ENCODE results near the gene CHST7. TPM values are rescaled to one million over a fixed set of nuclear protein-coding genes. Genes with fewer than 3 reads are reported as not detected.

CHST7 gene
- total and polyA plus RNA-seq, 2 donors (not counting 1 experiment from before 2014, with no cell fraction given), result 3.7 to 11.2 TPM

DNA sequence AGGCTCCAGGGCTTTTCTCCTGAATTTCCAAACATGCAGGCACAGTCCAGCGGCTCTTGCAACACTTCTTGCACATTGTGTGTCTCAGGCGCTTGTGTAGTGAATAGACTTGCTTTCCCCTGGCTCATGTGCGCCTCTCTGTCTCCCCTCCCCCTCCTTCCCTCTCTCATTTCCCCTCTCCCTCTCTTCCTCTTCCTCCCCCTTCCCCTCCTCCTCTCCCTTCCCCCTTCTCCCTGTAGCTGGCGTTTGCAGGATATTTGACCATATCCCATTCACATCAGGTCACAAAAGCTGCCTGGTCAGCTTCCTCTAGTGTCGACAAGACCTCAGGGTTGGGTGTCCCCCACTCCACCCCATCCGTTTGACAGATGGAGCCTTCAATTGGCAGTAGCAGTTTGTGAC lies 2.4 kb downstream of the CHST7 start:
- no peaks in the 10 kb centered on the region for H3K36me3 ChIP-seq (ENCODE audit: control insufficient read depth, insufficient read depth, low read length)
- H3K27ac ChIP-seq (ENCODE audit: insufficient read depth, low read length), result no peak overlapping the region
- no peaks in the 10 kb centered on the region for H3K27me3 ChIP-seq (ENCODE audit: control insufficient read depth, insufficient read depth, low read length)
- peak; percentile 40 to 70 for DNase-seq (ENCODE audit: low read depth in 2 of 2)
- H3K9ac ChIP-seq (ENCODE audit: insufficient read depth, low read length), result no peak overlapping the region
- H3K4me3 ChIP-seq (replicated peaks in 1 of 4; ENCODE audit: control extremely low read depth in 1 of 4, insufficient read depth in 1 of 4, low read depth in 3 of 4, low read length in 4 of 4), result peak overlapping the region; percentile 45 to 77 (median 56)
- H3K79me2 ChIP-seq (ENCODE audit: control insufficient read depth, insufficient read depth, low read length), result peaks cover 7% of the 10 kb centered on the region
- no peaks in the 10 kb centered on the region for H4K20me1 ChIP-seq (ENCODE audit: control insufficient read depth, extremely low read depth, insufficient read depth, low read length)
- H2AFZ ChIP-seq (ENCODE audit: low read length), result no peak overlapping the region
- no peaks in the 10 kb centered on the region for H3K9me3 ChIP-seq (ENCODE audit: control insufficient read depth, insufficient read depth, low read depth, low read length)
- no peaks in the 10 kb centered on the region for H3K4me1 ChIP-seq (ENCODE audit: control insufficient read depth, extremely low read depth, insufficient read depth, low read length)
- TF ChIP-seq EZH2 (IDR thresholded peaks at IDR 0.05; ENCODE audit: low read length, missing control alignments), result no peak
- TF ChIP-seq CTCF (conservative IDR thresholded peaks at IDR 0.05 in 1 of 2, IDR thresholded peaks at IDR 0.05 in 1 of 2; ENCODE audit: low read depth in 1 of 2, low read length in 2 of 2), result no peak
- peak overlapping the region; percentile 68 for H3K4me2 ChIP-seq (ENCODE audit: extremely low read depth, insufficient read depth, low read length)

DNA sequence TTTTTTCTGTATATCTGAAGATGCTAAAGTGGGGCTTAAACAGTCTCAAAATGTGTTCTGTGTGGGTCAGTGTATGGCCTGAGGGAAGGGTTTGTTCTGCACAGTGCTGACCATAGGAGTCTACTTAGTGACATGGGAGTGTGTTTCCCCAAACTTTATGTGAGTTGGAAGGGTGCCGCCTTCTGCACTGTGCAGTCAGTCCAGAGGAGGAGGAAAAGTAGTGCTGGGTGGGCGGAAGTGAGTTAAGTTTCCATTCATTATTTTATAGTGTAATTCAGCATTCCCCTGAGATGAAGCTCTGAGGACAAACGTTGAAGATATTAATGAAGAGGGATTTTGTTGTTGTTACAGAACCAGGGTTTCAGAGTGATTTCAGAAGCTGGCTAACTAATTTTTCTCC lies 2.9 kb downstream of the CHST7 start:
- H3K4me1 ChIP-seq (ENCODE audit: control insufficient read depth, extremely low read depth, insufficient read depth, low read length), result no peaks in the 10 kb centered on the region
- no peaks in the 10 kb centered on the region for H3K27me3 ChIP-seq (ENCODE audit: control insufficient read depth, insufficient read depth, low read length)
- H3K27ac ChIP-seq (ENCODE audit: insufficient read depth, low read length), result peak overlapping the region; percentile 14
- H3K36me3 ChIP-seq (ENCODE audit: control insufficient read depth, insufficient read depth, low read length), result no peaks in the 10 kb centered on the region
- DNase-seq (ENCODE audit: low read depth in 2 of 2), result peak; percentile 29 to 39
- H3K79me2 ChIP-seq (ENCODE audit: control insufficient read depth, insufficient read depth, low read length), result peaks cover 7% of the 10 kb centered on the region
- peak overlapping the region; percentile 68 for H3K4me2 ChIP-seq (ENCODE audit: extremely low read depth, insufficient read depth, low read length)
- no peaks in the 10 kb centered on the region for H4K20me1 ChIP-seq (ENCODE audit: control insufficient read depth, extremely low read depth, insufficient read depth, low read length)
- peak overlapping the region; percentile 45 to 77 (median 56) for H3K4me3 ChIP-seq (replicated peaks in 1 of 4; ENCODE audit: control extremely low read depth in 1 of 4, insufficient read depth in 1 of 4, low read depth in 3 of 4, low read length in 4 of 4)
- H2AFZ ChIP-seq (ENCODE audit: low read length), result no peak overlapping the region
- H3K9ac ChIP-seq (ENCODE audit: insufficient read depth, low read length), result no peak overlapping the region
- TF ChIP-seq EZH2 (IDR thresholded peaks at IDR 0.05; ENCODE audit: low read length, missing control alignments), result no peak
- no peak for TF ChIP-seq CTCF (conservative IDR thresholded peaks at IDR 0.05 in 1 of 2, IDR thresholded peaks at IDR 0.05 in 1 of 2; ENCODE audit: low read depth in 1 of 2, low read length in 2 of 2)
- H3K9me3 ChIP-seq (ENCODE audit: control insufficient read depth, insufficient read depth, low read depth, low read length), result no peaks in the 10 kb centered on the region

DNA sequence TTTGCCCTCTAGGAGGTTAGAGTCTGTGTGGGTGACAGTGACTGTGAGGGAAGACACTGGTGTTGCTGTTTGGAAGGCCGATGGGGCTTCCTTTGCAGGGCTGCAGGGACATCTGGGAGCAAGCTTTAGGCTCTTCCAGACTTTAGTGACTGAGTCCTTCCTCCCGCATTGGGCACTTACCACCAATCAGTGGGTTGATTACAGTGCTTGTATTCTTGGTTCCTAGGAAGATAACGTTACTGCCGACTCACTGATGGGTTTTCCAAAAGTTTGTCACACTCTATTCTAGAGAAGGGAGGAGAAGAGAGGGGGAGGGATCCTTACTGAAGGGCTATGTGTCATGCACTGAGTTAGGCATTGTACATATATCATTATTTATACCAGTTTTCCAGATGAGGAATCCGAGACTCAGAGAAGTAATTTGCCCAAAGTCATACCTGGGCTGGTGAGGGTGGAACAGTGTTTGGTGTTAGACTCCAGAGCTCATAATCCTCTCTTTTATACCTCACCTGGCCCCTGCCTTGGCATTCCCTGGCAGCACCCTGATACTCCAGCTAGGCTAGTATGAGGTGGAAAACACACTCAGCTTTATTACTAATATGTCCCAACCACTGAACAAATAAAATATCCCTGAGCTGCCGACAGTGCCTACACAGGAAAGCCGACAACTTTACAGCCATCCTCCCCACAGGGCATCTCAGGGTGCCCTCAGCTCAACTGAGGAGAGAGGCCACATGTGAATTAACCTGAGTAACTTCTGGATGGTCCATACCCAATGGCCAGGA lies 3.8 kb downstream of the CHST7 start:
- Histone ChIP-seq H3K4me2 (ENCODE audit: extremely low read depth, insufficient read depth, low read length) (no peak overlapping the region), H3K79me2 (ENCODE audit: control insufficient read depth, insufficient read depth, low read length) (peaks cover 7% of the 10 kb centered on the region), H3K4me1 (ENCODE audit: control insufficient read depth, extremely low read depth, insufficient read depth, low read length) (no peaks in the 10 kb centered on the region), H3K4me3 (replicated peaks in 1 of 4; ENCODE audit: control extremely low read depth in 1 of 4, insufficient read depth in 1 of 4, low read depth in 3 of 4, low read length in 4 of 4) (peak overlapping the region in 2 of 4 experiments; percentile 14 to 77), H3K27me3 (ENCODE audit: control insufficient read depth, insufficient read depth, low read length) (no peaks in the 10 kb centered on the region), H3K9ac (ENCODE audit: insufficient read depth, low read length) (no peak overlapping the region), H3K9me3 (ENCODE audit: control insufficient read depth, insufficient read depth, low read depth, low read length) (no peaks in the 10 kb centered on the region), H4K20me1 (ENCODE audit: control insufficient read depth, extremely low read depth, insufficient read depth, low read length) (no peaks in the 10 kb centered on the region), H3K27ac (ENCODE audit: insufficient read depth, low read length) (peak overlapping the region; percentile 28), H2AFZ (ENCODE audit: low read length) (no peak overlapping the region), H3K36me3 (ENCODE audit: control insufficient read depth, insufficient read depth, low read length) (no peaks in the 10 kb centered on the region)
- DNase-seq (ENCODE audit: low read depth in 2 of 2), result peak in 1 of 2 donors; percentile 64
- TF ChIP-seq EZH2 (IDR thresholded peaks at IDR 0.05; ENCODE audit: low read length, missing control alignments) (no peak), CTCF (conservative IDR thresholded peaks at IDR 0.05 in 1 of 2, IDR thresholded peaks at IDR 0.05 in 1 of 2; ENCODE audit: low read depth in 1 of 2, low read length in 2 of 2) (no peak)

Measured in fibroblast of lung (primary cell).